HG03571 (cell line): ENCODE data around the gene SLC16A10.
"Not testable (repeated sequence)": the region's sequence is repeated elsewhere in the genome, so short reads cannot be mapped to it uniquely, and the experiment has no call there.

Source experiments
- ATAC-seq: cut with Tn5 transposase; IDR thresholded peaks from one replicate; pipeline ENCODE4 v1.9.1; 2021; ENCODE audit not compliant: unreplicated experiment

SLC16A10 gene

GRCh38 chr6:111184827-111185532 lies 97.7 kb downstream of the SLC16A10 start:
- no peak for ATAC-seq

GRCh38 chr6:111185954-111186353 lies 98.7 kb downstream of the SLC16A10 start:
- ATAC-seq: no peak

- no peak for ATAC-seq
Measured at GRCh38 chr6:111187874-111188273, 100.6 kb downstream of the SLC16A10 start.

GRCh38 chr6:111189666-111190210 lies 102.4 kb downstream of the SLC16A10 start:
- ATAC-seq: not testable (repeated sequence)

GRCh38 chr6:111190637-111191036 lies 103.3 kb downstream of the SLC16A10 start:
- no peak for ATAC-seq

DNA sequence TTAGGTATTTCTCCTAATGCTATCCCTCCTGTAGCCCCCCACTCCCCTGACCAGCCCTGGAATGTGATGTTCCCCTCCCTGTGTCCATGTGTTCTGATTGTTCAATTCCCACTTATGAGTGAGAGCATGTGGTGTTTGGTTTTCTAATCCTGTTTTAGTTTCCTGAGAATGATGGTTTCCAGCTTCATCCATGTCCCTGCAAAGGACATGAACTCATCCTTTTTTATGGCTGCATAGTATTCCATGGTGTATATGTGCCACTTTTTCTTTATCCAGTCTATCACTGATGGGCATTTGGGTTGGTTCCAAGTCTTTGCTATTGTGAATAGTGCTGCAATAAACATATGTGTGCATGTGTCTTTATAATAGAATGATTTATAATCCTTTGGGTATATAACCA lies 103.8 kb downstream of the SLC16A10 start:
- not testable (repeated sequence) for ATAC-seq

GRCh38 chr6:111192911-111193555 lies 105.7 kb downstream of the SLC16A10 start:
- ATAC-seq: no peak

- no peak for ATAC-seq
Measured at GRCh38 chr6:111195656-111196055, 108.4 kb downstream of the SLC16A10 start.

DNA sequence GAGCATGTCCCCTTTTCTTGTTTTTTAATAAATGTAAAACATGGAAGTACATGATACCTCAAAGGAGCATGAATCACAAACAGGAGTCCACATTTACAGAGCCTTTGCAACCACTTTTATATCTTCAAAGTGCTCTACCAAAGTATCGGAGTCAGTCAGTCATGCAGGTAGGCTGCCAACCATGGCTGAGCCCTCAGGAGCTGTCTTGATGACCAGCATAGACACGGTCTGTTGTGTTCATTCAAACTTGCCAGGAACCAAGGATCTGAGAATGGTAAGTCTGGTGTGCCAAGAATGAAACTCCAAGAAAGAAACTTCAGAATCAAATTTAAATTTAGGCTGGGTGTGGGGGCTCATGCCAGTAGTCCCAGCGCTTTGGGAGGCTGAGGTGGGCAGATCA lies 111.5 kb downstream of the SLC16A10 start:
- no peak for ATAC-seq

GRCh38 chr6:111199935-111200334 lies 112.6 kb downstream of the SLC16A10 start:
- no peak for ATAC-seq

GRCh38 chr6:111200350-111201243 lies 113.3 kb downstream of the SLC16A10 start:
- ATAC-seq: no peak

- ATAC-seq: no peak
Measured at GRCh38 chr6:111201244-111201554, 113.9 kb downstream of the SLC16A10 start.

GRCh38 chr6:111201764-111202163 lies 114.5 kb downstream of the SLC16A10 start:
- ATAC-seq: no peak

- not testable (repeated sequence) for ATAC-seq
Measured at GRCh38 chr6:111203539-111203938, 116.2 kb downstream of the SLC16A10 start.

DNA sequence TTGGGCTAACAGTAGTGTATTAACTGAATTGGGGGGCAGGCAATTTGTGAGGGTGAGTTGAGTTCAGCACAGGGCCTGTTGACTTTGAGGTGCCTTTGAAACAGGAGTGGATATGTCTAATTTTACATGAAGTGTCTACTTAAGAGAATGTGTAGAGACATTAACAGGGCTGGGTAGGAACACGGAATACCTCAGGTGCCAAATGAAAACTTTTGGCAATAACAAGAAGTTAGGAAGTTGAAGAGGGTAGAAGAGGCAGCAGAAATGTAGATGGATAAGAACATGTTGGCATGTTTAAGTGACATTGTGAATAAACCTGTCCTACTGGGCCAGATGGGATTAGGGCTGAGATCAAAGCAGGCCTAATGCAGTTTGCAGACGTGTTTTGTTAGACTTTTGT lies 117.0 kb downstream of the SLC16A10 start:
- ATAC-seq: no peak

DNA sequence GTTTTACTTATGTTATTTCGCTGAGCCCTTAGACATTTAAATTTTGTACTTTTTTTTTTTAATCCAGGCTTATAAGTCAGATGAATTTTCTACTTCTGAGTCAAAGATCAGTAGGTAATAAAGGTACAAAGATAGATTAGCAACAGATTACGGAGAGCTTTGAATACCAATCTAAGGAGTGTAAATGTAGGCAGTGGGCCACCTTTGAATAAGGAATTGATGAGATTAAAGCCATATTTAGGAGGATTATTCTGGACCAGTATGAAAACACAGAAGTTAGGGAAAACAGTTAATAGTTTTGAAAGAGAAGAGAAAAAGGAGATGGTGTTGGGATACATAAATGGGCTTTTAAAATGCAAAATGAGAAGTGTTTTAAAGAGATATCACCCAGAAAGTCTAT lies 117.6 kb downstream of the SLC16A10 start:
- ATAC-seq: no peak

- no peak for ATAC-seq
Measured at GRCh38 chr6:111205502-111205901, 118.2 kb downstream of the SLC16A10 start.

- ATAC-seq: no peak
Measured at GRCh38 chr6:111207141-111207858, 120.0 kb downstream of the SLC16A10 start.

GRCh38 chr6:111208933-111209332 lies 121.6 kb downstream of the SLC16A10 start:
- ATAC-seq: no peak

DNA sequence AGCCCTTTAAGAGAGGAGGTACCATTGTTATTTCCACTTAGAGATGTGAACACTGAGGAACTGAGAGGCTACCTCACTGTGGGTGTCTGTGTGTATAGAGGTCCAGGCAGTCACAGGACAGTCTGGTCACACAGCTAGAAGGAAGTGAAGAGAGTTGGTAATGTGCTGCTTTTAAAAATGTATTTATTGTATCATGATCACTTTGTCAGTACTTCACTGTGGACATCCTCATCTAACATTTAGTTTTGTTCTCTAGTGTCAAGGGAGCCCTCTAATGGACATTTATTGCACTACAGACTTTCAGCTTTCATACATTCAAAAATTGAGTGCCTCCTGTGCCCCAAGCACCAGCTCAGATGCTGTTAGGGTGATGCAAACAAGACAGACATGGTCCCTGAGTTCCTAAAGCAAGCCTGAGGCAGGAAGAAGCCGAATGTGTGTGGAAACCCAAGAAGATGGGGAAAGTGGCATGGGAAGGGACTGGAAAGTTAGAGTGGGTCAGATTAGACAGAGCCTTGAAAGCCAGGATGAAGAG lies 123.0 kb downstream of the SLC16A10 start:
- no peak for ATAC-seq
